GM12878 (cell line): Measurements from ENCODE around the gene CACHD1. TPM values are rescaled to one million over a fixed set of nuclear protein-coding genes. Genes with fewer than 3 reads are reported as not detected.

ENCODE experiments used
- ATAC-seq: fragments of 200-7000 bp; cut with Tn5 transposase; 3 replicates; pipeline ENCODE4 v1.9.1; 2020; ENCODE audit warnings: mild to moderate bottlenecking, moderate library complexity
- BruUV-seq: library from RNA; stranded (reverse); fragments of 400-500 nt; replicated peaks from 2 replicates; lab custom pipeline; 2021; lab: Mats Ljungman, UMichigan
- CTCF ChIA-PET: fragments of 300-600 bp; sonication (Branson Sonifier 250); formaldehyde crosslinking; extraction: SDS; loops from one replicate; lab custom pipeline; 2021; ENCODE audit warnings: inconsistent platforms; lab: Yijun Ruan, JAX
- POLR2A ChIA-PET: fragments of 350-600 bp; formaldehyde crosslinking; extraction: SDS; loops from one replicate; lab custom pipeline; 2021; ENCODE audit warnings: inconsistent platforms; lab: Charles Lee
- RAD21 ChIA-PET: fragments of 300-600 bp; sonication (Branson Sonifier 250); formaldehyde crosslinking; loops from one replicate; lab custom pipeline; 2023; ENCODE audit warnings: antibody characterized with exemption; ENCODE audit not compliant: unreplicated experiment; lab: Charles Lee
- SMC1A ChIA-PET: fragments of 300-600 bp; sonication (Branson Sonifier 250); formaldehyde crosslinking; loops from one replicate; lab custom pipeline; 2023; ENCODE audit not compliant: unreplicated experiment, uncharacterized antibody; lab: Charles Lee
- DNase-seq: peaks from one replicate; pipeline ENCODE4 v3.0.0-alpha.2; 2011; ENCODE audit warnings: low read depth, low spot score
- FAIRE-seq: peaks from 3 replicates; lab custom pipeline; 2011; peaks lifted over from hg19 to GRCh38; lab: Jason Lieb, UNC
- H2AFZ ChIP-seq: 2 replicates; pipeline ENCODE4 v1.6.0; 2011; ENCODE audit warnings: low read depth, low read length, control low read depth; ENCODE audit not compliant: control insufficient read depth
- H3K27ac ChIP-seq: 2 replicates; pipeline ENCODE4 v1.5.1; 2011; ENCODE audit warnings: control low read depth; ENCODE audit not compliant: control insufficient read depth, insufficient read depth
- H3K27me3 ChIP-seq, 2 experiments: replicated peaks in 1 of 2; 2 replicates each; pipeline versions ENCODE4 v1.6.0 to v1.6.1; 2011; ENCODE audit warnings: low read length in 1 of 2; ENCODE audit not compliant: control insufficient read depth in 2 of 2, insufficient read depth in 2 of 2
- H3K36me3 ChIP-seq, 2 experiments: 2 replicates each; pipeline ENCODE4 v1.5.1; 2011; ENCODE audit warnings: low read length in 1 of 2; ENCODE audit not compliant: control insufficient read depth in 2 of 2, insufficient read depth in 2 of 2
- H3K4me1 ChIP-seq: 2 replicates; pipeline ENCODE4 v1.6.1; 2011; ENCODE audit warnings: mild to moderate bottlenecking, low read length, moderate library complexity, mixed read lengths; ENCODE audit not compliant: control insufficient read depth, insufficient read depth
- H3K4me2 ChIP-seq: 2 replicates; pipeline ENCODE4 v1.6.0; 2011; ENCODE audit warnings: control low read depth; ENCODE audit not compliant: control insufficient read depth, insufficient read depth
- H3K4me3 ChIP-seq: fragments of 200-600 bp; sonication (generic); 2 replicates; pipeline ENCODE4 v1.5.1; 2016
- H3K79me2 ChIP-seq: 2 replicates; pipeline ENCODE4 v1.6.0; 2011; ENCODE audit warnings: low read length; ENCODE audit not compliant: control insufficient read depth, insufficient read depth
- H3K9ac ChIP-seq: 2 replicates; pipeline ENCODE4 v1.8.0; 2011; ENCODE audit warnings: low read length, control low read depth, mixed read lengths; ENCODE audit not compliant: control insufficient read depth, insufficient read depth
- H3K9me3 ChIP-seq: replicated peaks from 3 replicates; pipeline ENCODE4 v1.5.1; 2011; ENCODE audit warnings: mild to moderate bottlenecking, low read length; ENCODE audit not compliant: control insufficient read depth, insufficient read depth
- H4K20me1 ChIP-seq: 2 replicates; pipeline ENCODE4 v1.6.0; 2011; ENCODE audit not compliant: control insufficient read depth, insufficient read depth
- CREM ChIP-seq: IDR thresholded peaks from 2 replicates; pipeline ENCODE4 v1.6.1; 2014; ENCODE audit warnings: antibody characterized with exemption, low read depth
- CUX1 ChIP-seq: IDR thresholded peaks from 2 replicates; pipeline ENCODE4 v1.6.1; 2012; ENCODE audit warnings: improper control_type of control experiment, low read depth, low read length; ENCODE audit not compliant: insufficient replicate concordance
- ETV6 ChIP-seq, 2 experiments: fragments of 450-650 bp in 1 of 2; IDR thresholded peaks in 1 of 2; conservative IDR thresholded peaks in 1 of 2; 2 replicates each; pipeline ENCODE4 v1.6.1; 2014; ENCODE audit warnings: antibody characterized with exemption in 1 of 2, borderline replicate concordance in 1 of 2, low read depth in 1 of 2, mild to moderate bottlenecking in 1 of 2, moderate library complexity in 1 of 2
- NFXL1 ChIP-seq: fragments of 450-650 bp; IDR thresholded peaks from 2 replicates; pipeline ENCODE4 v1.6.1; 2017; ENCODE audit warnings: antibody characterized with exemption, mild to moderate bottlenecking, borderline replicate concordance
- NFYA ChIP-seq: IDR thresholded peaks from 2 replicates; pipeline ENCODE4 v1.6.1; 2011; ENCODE audit warnings: low read depth, mild to moderate bottlenecking, low read length, improper control_type of control experiment, borderline replicate concordance
- NR2C1 ChIP-seq: fragments of 450-650 bp; IDR thresholded peaks from 2 replicates; pipeline ENCODE4 v1.6.1; 2017; ENCODE audit warnings: antibody characterized with exemption, mild to moderate bottlenecking, moderate library complexity
- PBX3 ChIP-seq: IDR thresholded peaks from 2 replicates; pipeline ENCODE4 v1.6.1; 2011; ENCODE audit warnings: mild to moderate bottlenecking, low read depth, low read length, moderate library complexity; ENCODE audit not compliant: insufficient replicate concordance
- PKNOX1 ChIP-seq: fragments of 450-650 bp; IDR thresholded peaks from 2 replicates; pipeline ENCODE4 v1.6.1; 2016; ENCODE audit warnings: mild to moderate bottlenecking
- POLR2A ChIP-seq: IDR thresholded peaks from 2 replicates; pipeline ENCODE4 v1.6.1; 2011; ENCODE audit warnings: low read depth, mild to moderate bottlenecking, low read length
- RAD51 ChIP-seq: fragments of 450-650 bp; IDR thresholded peaks from 2 replicates; pipeline ENCODE4 v1.6.1; 2016; ENCODE audit warnings: moderate library complexity, mild to moderate bottlenecking, inconsistent platforms
- RBBP5 ChIP-seq: fragments of 200-600 bp; sonication (generic); conservative IDR thresholded peaks from 2 replicates; pipeline ENCODE4 v1.6.1; 2016
- SUPT20H ChIP-seq: IDR thresholded peaks from 2 replicates; pipeline ENCODE4 v1.6.1; 2011; ENCODE audit warnings: low read depth, mild to moderate bottlenecking, low read length, moderate library complexity, borderline replicate concordance; ENCODE audit not compliant: control insufficient read depth
- YY1 ChIP-seq: IDR thresholded peaks from 2 replicates; pipeline ENCODE4 v1.6.1; 2011; ENCODE audit warnings: low read depth, mild to moderate bottlenecking, low read length
- ZNF274 ChIP-seq: IDR thresholded peaks from one replicate; pipeline ENCODE4 v1.8.0; 2011; ENCODE audit not compliant: insufficient read length, insufficient read depth
- WGBS: methylation state at CpG from one replicate; pipeline ENCODE4 v1.1.6; 2016; ENCODE audit warnings: low lambda C conversion rate; ENCODE audit not compliant: insufficient replicate concordance, insufficient coverage; ENCODE audit errors: missing lambda C conversion rate; 5-methylcytosine and 5-hydroxymethylcytosine counted together
- in situ Hi-C: fragments of 300-500 bp; cut with MboI; formaldehyde crosslinking; loops from 9 replicates; pipeline ENCODE4 v1.14.3; 2018; ENCODE audit warnings: mixed read lengths
- intact Hi-C: fragments of 100-400 bp; cut with micrococcal nuclease; formaldehyde crosslinking; loops from one replicate; pipeline ENCODE4 v1.14.2; 2022; ENCODE audit not compliant: unreplicated experiment
- polyA plus RNA-seq, 11 experiments: library from polyadenylated mRNA; depleted of rRNA in 4 of 11; unstranded in 6 of 11; stranded (reverse) in 5 of 11; fragments of >200 nt; fragmentation: Nextera tagmentation in 4 of 11; fragmentation: Illumina TruSeq in 1 of 11; extraction: Ambion mirVana in 4 of 11; extraction: Trizol in 1 of 11; gene quantifications; 1 replicate in 1 of 11; 2 replicates in 10 of 11; pipeline versions ENCODE4 v1.2.1 to v1.2.3, GENCODE V29; 2011 to 2016; ENCODE audit warnings: inconsistent platforms in 2 of 11, missing spikeins in 2 of 11, low read depth in 1 of 11
- total RNA-seq, 4 experiments: library from RNA; depleted of rRNA in 3 of 4; stranded (reverse); fragments of >200 nt in 3 of 4; fragmentation: Illumina TruSeq in 1 of 4; extraction: Trizol in 1 of 4; gene quantifications; 2 replicates each; pipeline versions ENCODE4 v1.2.1 to v1.2.3, GENCODE V29; 2013 to 2021

Gene CACHD1
- total and polyA plus RNA-seq, 10 of the 15 experiments (the other 5 are each of a cell fraction or from before 2014, with no cell fraction given), result 0.03 TPM; not detected in 9

GRCh38 chr1:64511044-64511443 is 41.1 kb downstream of the CACHD1 start:
- ChIA-PET RAD21 (no interaction called here), SMC1A (no interaction called here), CTCF (no interaction called here), POLR2A (no interaction called here)
- no peak overlapping the region for H3K4me3 ChIP-seq
- H3K4me2 ChIP-seq, result no peak overlapping the region
- DNase-seq, result no peak
- H3K36me3 ChIP-seq, result no peaks in the 10 kb centered on the region
- no peak for ATAC-seq
- no peak overlapping the region for H3K27ac ChIP-seq
- no peaks in the 10 kb centered on the region for H3K4me1 ChIP-seq
- no peaks in the 10 kb centered on the region for H4K20me1 ChIP-seq
- no TSS peak for BruUV-seq
- no peak for FAIRE-seq
- no peaks in the 10 kb centered on the region for H3K79me2 ChIP-seq
- intact Hi-C loops, result no loop called here
- in situ Hi-C loops, result no loop called here
- peaks cover 0 to 5% of the 10 kb centered on the region in 2 experiments; a peak in 2 of 4 replicates for H3K27me3 ChIP-seq
- H3K9ac ChIP-seq, result no peak overlapping the region
- 2% methylated on average over 4 of the region's 4 CpGs for WGBS
- H2AFZ ChIP-seq, result no peak overlapping the region
- H3K9me3 ChIP-seq, result no peaks in the 10 kb centered on the region
- TF ChIP-seq ETV6 (conservative IDR thresholded peaks at IDR 0.05 in 1 of 2, IDR thresholded peaks at IDR 0.05 in 1 of 2; ENCODE audit: borderline replicate concordance in 1 of 2, low read depth in 1 of 2) (no peak), CUX1 (no peak), PKNOX1 (no peak), SUPT20H (no peak), CREM (no peak), YY1 (no peak), RBBP5 (no peak), NR2C1 (no peak), NFXL1 (no peak), PBX3 (no peak), ZNF274 (no peak), POLR2A (no peak), RAD51 (no peak), NFYA (no peak)
- TF ChIP-seq, all 136 proteins: peak for 0
